Prostate gland (tissue), 2 donors: Measurements from ENCODE around the gene CPSF3. TPM values are rescaled to one million over a fixed set of nuclear protein-coding genes. Genes with fewer than 3 reads are reported as not detected.

ENCODE experiments used
- DNase-seq: peaks from one replicate; pipeline ENCODE4 v3.0.0-alpha.2; 2019; ENCODE audit warnings: low spot score
- H3K27ac ChIP-seq, 2 donors: fragments of 200-600 bp; sonication (generic); 2 replicates each; pipeline ENCODE4 v1.5.1; 2017 to 2019
- H3K27me3 ChIP-seq: fragments of 200-600 bp; sonication (generic); replicated peaks from 2 replicates; pipeline ENCODE4 v1.5.1; 2019; ENCODE audit not compliant: insufficient read depth
- H3K36me3 ChIP-seq, 2 donors: fragments of 200-600 bp; sonication (generic); 1 replicate in 1 of 2; 2 replicates in 1 of 2; pipeline versions ENCODE4 v1.5.1 to v1.8.1; 2017 to 2019
- H3K4me1 ChIP-seq: fragments of 200-600 bp; sonication (generic); replicated peaks from 2 replicates; pipeline ENCODE4 v1.5.1; 2019
- H3K4me3 ChIP-seq, 2 donors: fragments of 200-600 bp; sonication (generic); 2 replicates each; pipeline ENCODE4 v1.5.1; 2017 to 2019
- H3K9me3 ChIP-seq: fragments of 200-600 bp; sonication (generic); 2 replicates; pipeline ENCODE4 v1.5.1; 2017
- POLR2A ChIP-seq: fragments of 450-650 bp; IDR thresholded peaks from one replicate; pipeline ENCODE4 v1.6.1; 2016; ENCODE audit warnings: antibody characterized with exemption, mild to moderate bottlenecking
- POLR2AphosphoS5 ChIP-seq: sonication (generic); formaldehyde crosslinking; IDR thresholded peaks from one replicate; pipeline ENCODE4 v1.6.1; 2017; ENCODE audit warnings: antibody characterized with exemption
- WGBS: methylation state at CpG from one replicate; pipeline ENCODE4 v1.1.5; 2018; 5-methylcytosine and 5-hydroxymethylcytosine counted together
- intact Hi-C: fragments of 100-400 bp; cut with DNase I; formaldehyde crosslinking; loops from one replicate; pipeline ENCODE4 v1.14.2; 2022
- total RNA-seq, 2 donors: library from RNA; depleted of rRNA; stranded (reverse); fragments of >200 nt; gene quantifications; one replicate each; pipeline ENCODE4 v1.1.0, GENCODE V29; 2016
- TF ChIP-seq, protein P1 (sequence below), 4 experiments: fragments of 200-600 bp in 2 of 4; fragments of 450-650 bp in 2 of 4; sonication (generic) in 2 of 4; IDR thresholded peaks; 1 replicate in 3 of 4; 2 replicates in 1 of 4; pipeline ENCODE4 v1.5.1; 2016 to 2019; ENCODE audit warnings: antibody characterized with exemption in 4 of 4, mild to moderate bottlenecking in 2 of 4, moderate library complexity in 2 of 4

CPSF3 gene
- total RNA-seq, 2 donors from 2014 or later: 24.8 to 50.8 TPM

DNA sequence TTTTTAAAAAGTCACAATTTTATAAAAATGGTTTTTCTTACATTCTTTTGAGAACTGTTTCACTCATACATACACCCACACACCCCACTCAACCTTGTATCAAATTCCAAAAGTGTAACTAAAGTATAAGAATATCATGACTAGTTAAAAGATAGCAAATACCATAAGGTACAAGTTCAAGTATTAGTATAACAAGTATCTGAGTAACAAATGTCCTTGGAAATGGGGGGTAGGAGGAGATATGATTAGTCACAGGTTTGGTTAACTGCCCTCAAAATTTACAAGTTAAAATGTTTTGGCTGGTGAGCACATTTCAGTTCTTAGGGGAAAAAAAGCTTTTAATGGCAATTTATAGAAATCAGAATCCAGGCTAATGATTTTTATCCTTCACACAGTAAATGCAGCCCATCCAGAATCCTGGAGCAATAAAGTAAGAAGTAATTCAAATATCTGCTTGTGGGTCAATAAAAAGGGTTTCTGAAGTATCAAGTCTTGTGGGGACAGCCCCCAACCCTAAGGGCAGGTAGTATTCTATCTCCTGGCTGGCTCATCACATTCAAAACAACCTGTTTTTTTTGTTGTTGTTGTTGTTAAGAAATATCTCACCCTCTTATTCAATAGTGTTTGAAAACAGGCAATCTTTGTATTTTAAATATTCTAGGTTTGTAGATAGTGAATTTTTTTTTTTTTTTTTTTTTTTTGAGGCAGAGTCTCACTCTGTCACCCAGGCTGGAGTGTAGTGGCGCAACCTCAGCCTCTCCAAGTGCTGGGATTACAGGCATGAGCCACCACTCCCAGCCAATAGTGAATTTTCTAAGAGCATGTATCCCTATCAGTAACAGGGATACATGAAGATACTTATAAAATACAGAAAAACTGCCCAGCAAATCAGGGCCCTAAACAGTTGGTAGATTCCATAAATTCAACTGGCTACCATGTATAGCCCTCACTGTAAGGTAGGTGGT, 65.4 kb downstream of the CPSF3 start:
- no peak overlapping the region for H3K4me3 ChIP-seq
- intact Hi-C loops: no loop called here
- H3K27ac ChIP-seq: no peak overlapping the region
- H3K36me3 ChIP-seq: peaks cover 8 to 12% of the 10 kb centered on the region in 2 donors
- no peak for DNase-seq
- no peaks in the 10 kb centered on the region for H3K4me1 ChIP-seq
- TF ChIP-seq, protein P1, sequence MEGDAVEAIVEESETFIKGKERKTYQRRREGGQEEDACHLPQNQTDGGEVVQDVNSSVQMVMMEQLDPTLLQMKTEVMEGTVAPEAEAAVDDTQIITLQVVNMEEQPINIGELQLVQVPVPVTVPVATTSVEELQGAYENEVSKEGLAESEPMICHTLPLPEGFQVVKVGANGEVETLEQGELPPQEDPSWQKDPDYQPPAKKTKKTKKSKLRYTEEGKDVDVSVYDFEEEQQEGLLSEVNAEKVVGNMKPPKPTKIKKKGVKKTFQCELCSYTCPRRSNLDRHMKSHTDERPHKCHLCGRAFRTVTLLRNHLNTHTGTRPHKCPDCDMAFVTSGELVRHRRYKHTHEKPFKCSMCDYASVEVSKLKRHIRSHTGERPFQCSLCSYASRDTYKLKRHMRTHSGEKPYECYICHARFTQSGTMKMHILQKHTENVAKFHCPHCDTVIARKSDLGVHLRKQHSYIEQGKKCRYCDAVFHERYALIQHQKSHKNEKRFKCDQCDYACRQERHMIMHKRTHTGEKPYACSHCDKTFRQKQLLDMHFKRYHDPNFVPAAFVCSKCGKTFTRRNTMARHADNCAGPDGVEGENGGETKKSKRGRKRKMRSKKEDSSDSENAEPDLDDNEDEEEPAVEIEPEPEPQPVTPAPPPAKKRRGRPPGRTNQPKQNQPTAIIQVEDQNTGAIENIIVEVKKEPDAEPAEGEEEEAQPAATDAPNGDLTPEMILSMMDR (IDR thresholded peaks at IDR 0.05): no peak
- TF ChIP-seq POLR2A (no peak), POLR2AphosphoS5 (no peak)
- H3K9me3 ChIP-seq: no peaks in the 10 kb centered on the region
- H3K27me3 ChIP-seq: no peaks in the 10 kb centered on the region
- 100% methylated on average over 1 of the region's 1 CpG for WGBS

DNA sequence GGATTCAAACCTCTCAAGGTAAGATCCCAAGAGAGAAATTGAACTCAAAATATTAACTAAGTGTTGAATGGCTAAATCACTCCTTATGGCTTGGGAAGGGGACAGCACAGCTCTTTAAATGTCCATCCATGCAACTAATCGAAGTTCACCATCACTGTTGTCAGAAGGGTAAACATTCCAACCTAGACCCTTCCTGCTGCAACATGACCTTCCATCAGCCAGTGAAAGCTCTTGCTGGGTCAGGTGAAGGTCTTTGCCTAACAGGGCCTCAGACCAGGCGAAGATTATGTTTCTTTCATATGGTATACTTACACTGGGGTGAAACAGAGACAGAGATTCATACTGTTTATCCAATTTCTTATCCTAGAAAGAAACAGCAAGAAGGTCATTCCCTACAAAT, 67.3 kb downstream of the CPSF3 start:
- Histone ChIP-seq H3K4me3 (no peak overlapping the region), H3K9me3 (no peaks in the 10 kb centered on the region), H3K4me1 (no peaks in the 10 kb centered on the region), H3K36me3 (peaks cover 8 to 17% of the 10 kb centered on the region in 2 donors), H3K27ac (no peak overlapping the region), H3K27me3 (no peaks in the 10 kb centered on the region)
- intact Hi-C loops: no loop called here
- DNase-seq: no peak
- TF ChIP-seq POLR2AphosphoS5 (no peak), POLR2A (no peak)
- TF ChIP-seq, protein P1 (IDR thresholded peaks at IDR 0.05): no peak
- 78% methylated on average over 2 of the region's 2 CpGs for WGBS

DNA sequence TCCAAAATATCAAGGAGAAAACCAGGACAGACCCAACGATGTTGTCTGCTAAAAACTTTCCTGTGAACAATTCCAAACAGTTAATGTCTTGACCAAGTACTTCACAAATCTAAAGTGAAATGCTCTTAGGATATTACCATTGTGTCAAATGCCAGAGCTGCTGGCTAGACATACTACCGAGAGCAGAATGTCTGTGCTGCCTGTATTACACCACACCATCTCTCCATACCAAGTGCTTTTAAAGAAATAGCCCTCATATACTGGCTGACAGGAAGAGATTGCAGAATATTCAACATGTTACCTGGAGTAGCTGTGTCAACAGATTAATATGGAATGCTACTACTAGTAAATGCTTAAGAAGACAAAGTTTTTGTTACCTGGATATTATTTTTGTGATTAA, 69.5 kb downstream of the CPSF3 start:
- Histone ChIP-seq H3K36me3 (peaks cover 8 to 17% of the 10 kb centered on the region in 2 donors), H3K9me3 (no peaks in the 10 kb centered on the region), H3K27ac (no peak overlapping the region), H3K4me1 (no peaks in the 10 kb centered on the region), H3K4me3 (no peak overlapping the region), H3K27me3 (no peaks in the 10 kb centered on the region)
- DNase-seq: no peak
- intact Hi-C loops: no loop called here
- WGBS: 60% methylated on average over 2 of the region's 2 CpGs
- TF ChIP-seq POLR2AphosphoS5: no peak
- TF ChIP-seq, protein P1 (IDR thresholded peaks at IDR 0.05): no peak
- no peak for TF ChIP-seq POLR2A

DNA sequence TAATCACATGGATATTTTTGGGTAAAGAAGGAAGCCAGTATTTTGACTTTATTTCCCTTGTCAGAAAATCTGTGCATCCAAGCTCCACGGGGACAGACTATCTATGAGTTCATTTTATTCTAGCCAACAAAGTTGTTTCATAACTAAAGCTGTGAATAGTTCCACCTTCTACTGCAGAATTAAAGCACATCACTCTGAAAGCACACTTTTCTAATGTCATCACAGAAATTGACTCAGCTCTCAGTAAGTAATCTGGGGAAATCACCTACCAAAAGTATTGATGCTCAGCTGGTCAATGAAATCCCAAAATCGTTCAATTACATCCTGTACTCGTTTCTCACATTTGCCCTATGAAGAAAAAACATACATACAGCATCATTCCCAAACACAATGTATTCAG, 70.0 kb downstream of the CPSF3 start:
- no peak for TF ChIP-seq POLR2A
- TF ChIP-seq, protein P1 (IDR thresholded peaks at IDR 0.05): no peak
- TF ChIP-seq POLR2AphosphoS5: no peak
- intact Hi-C loops: no loop called here
- peaks cover 8 to 17% of the 10 kb centered on the region in 2 donors for H3K36me3 ChIP-seq
- WGBS: 90% methylated on average over 3 of the region's 3 CpGs
- no peak for DNase-seq
- H3K9me3 ChIP-seq: no peaks in the 10 kb centered on the region
- no peak overlapping the region for H3K4me3 ChIP-seq
- no peaks in the 10 kb centered on the region for H3K27me3 ChIP-seq
- H3K27ac ChIP-seq: no peak overlapping the region
- H3K4me1 ChIP-seq: no peaks in the 10 kb centered on the region

DNA sequence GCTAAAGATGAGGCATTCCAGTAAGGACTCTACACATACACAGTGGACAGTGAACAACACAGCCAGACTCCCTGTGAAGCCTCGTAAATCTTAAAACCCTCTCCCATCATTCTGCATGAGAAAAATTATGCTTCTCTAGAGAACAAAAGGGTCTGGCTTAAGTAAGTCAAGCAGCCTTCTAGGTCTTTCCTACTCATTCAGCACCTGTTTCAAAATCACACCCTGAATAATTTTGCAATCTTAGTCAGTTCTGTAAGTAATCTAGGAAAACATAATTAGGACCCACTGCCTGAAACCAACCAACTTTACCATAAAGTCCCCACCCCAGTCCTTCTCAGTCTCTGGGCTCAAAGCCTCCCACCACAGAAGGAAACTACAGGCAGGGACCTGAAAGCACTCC, 70.6 kb downstream of the CPSF3 start:
- H3K4me1 ChIP-seq: no peaks in the 10 kb centered on the region
- no peaks in the 10 kb centered on the region for H3K27me3 ChIP-seq
- no peak overlapping the region for H3K4me3 ChIP-seq
- no peak overlapping the region for H3K27ac ChIP-seq
- DNase-seq: no peak
- 74% methylated on average over 1 of the region's 1 CpG for whole genome bisulfite sequencing
- no peaks in the 10 kb centered on the region for H3K9me3 ChIP-seq
- TF ChIP-seq POLR2A (no peak), POLR2AphosphoS5 (no peak)
- TF ChIP-seq, protein P1 (IDR thresholded peaks at IDR 0.05): no peak
- intact Hi-C loops: no loop called here
- peaks cover 8 to 17% of the 10 kb centered on the region in 2 donors for H3K36me3 ChIP-seq
